Mammary epithelial cell (primary cell): Measurements from ENCODE around the gene NPAS3.

Source experiments
- EZH2 ChIP-seq: IDR thresholded peaks from 2 replicates; pipeline ENCODE4 v1.6.1; 2012; ENCODE audit warnings: low read length, inconsistent platforms, borderline replicate concordance
- TF ChIP-seq, protein P1 (sequence below), 2 donors: IDR thresholded peaks in 1 of 2; conservative IDR thresholded peaks in 1 of 2; 2 replicates each; pipeline ENCODE4 v1.5.1; 2011 to 2012; ENCODE audit warnings: inconsistent platforms in 2 of 2, low read length in 2 of 2, mild to moderate bottlenecking in 2 of 2, control low read depth in 1 of 2, low read depth in 1 of 2; ENCODE audit not compliant: insufficient read depth in 1 of 2; ENCODE audit errors: extremely low read depth in 1 of 2

DNA sequence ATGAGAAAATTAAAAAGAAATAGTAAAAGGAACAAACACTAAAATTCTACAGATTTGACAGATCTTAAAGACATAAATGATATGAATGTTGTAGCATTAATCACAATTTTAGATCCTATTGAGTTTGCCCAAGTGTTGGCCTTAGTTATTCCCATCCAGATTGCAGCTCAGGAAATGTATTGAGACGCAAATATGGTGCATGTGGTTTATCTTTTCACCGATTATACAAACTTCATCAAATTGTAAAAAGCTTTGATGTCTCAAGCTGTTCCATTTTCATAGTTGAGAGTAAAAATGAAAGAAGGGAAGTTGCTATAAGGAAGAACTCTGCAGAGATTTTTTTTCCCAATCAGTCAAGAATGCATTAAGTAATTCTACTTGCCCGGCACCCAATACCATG lies 683.8 kb downstream of the NPAS3 start:
- TF ChIP-seq, protein P1, sequence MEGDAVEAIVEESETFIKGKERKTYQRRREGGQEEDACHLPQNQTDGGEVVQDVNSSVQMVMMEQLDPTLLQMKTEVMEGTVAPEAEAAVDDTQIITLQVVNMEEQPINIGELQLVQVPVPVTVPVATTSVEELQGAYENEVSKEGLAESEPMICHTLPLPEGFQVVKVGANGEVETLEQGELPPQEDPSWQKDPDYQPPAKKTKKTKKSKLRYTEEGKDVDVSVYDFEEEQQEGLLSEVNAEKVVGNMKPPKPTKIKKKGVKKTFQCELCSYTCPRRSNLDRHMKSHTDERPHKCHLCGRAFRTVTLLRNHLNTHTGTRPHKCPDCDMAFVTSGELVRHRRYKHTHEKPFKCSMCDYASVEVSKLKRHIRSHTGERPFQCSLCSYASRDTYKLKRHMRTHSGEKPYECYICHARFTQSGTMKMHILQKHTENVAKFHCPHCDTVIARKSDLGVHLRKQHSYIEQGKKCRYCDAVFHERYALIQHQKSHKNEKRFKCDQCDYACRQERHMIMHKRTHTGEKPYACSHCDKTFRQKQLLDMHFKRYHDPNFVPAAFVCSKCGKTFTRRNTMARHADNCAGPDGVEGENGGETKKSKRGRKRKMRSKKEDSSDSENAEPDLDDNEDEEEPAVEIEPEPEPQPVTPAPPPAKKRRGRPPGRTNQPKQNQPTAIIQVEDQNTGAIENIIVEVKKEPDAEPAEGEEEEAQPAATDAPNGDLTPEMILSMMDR (conservative IDR thresholded peaks at IDR 0.05 in 1 of 2, IDR thresholded peaks at IDR 0.05 in 1 of 2; ENCODE audit: extremely low read depth in 1 of 2, insufficient read depth in 1 of 2, low read depth in 1 of 2, low read length in 2 of 2), result no peak
- no peak for TF ChIP-seq EZH2
